ENCODE results near the gene KAZN. TPM values are rescaled to one million over a fixed set of nuclear protein-coding genes. Genes with fewer than 3 reads are reported as not detected.

KAZN gene
- total RNA-seq, 1 donor from 2014 or later, result 7.9 TPM

GRCh38 chr1:15016001-15016400, 417.5 kb downstream of the KAZN start:
- TF ChIP-seq, protein P1, sequence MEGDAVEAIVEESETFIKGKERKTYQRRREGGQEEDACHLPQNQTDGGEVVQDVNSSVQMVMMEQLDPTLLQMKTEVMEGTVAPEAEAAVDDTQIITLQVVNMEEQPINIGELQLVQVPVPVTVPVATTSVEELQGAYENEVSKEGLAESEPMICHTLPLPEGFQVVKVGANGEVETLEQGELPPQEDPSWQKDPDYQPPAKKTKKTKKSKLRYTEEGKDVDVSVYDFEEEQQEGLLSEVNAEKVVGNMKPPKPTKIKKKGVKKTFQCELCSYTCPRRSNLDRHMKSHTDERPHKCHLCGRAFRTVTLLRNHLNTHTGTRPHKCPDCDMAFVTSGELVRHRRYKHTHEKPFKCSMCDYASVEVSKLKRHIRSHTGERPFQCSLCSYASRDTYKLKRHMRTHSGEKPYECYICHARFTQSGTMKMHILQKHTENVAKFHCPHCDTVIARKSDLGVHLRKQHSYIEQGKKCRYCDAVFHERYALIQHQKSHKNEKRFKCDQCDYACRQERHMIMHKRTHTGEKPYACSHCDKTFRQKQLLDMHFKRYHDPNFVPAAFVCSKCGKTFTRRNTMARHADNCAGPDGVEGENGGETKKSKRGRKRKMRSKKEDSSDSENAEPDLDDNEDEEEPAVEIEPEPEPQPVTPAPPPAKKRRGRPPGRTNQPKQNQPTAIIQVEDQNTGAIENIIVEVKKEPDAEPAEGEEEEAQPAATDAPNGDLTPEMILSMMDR (IDR thresholded peaks at IDR 0.05; ENCODE audit: partially characterized antibody, unreplicated experiment), result no peak
- Mint-ChIP-seq H3K4me3 (ENCODE audit: unreplicated experiment) (no peak overlapping the region), H3K4me1 (ENCODE audit: low read depth, unreplicated experiment) (peaks cover 2% of the 10 kb centered on the region), H3K27ac (ENCODE audit: unreplicated experiment) (no peak overlapping the region), H3K9me3 (ENCODE audit: unreplicated experiment) (no peaks in the 10 kb centered on the region), H3K27me3 (ENCODE audit: unreplicated experiment) (peaks cover 2% of the 10 kb centered on the region), H3K36me3 (ENCODE audit: unreplicated experiment) (no peaks in the 10 kb centered on the region)
- DNase-seq, result no peak

DNA sequence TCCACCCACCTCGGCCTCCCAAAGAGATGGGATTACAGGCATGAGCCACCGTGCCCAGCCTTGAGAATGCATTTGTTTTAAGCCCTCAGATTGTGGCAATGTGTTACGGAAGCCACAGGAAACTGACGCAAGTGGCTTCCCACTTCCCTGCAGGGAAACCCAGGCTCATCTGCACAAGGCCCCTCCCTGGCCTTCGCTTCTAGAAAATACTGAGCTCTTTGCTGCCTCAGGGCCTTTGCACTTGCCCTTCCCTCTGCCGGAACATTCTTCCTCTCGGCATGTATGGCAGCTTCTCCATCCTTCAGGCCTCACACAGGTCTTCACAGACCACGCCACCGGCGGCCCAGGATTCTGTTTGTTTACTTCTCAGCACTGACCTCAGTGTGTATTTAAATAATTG, 418.0 kb downstream of the KAZN start:
- no peaks in the 10 kb centered on the region for H3K36me3 Mint-ChIP-seq (ENCODE audit: unreplicated experiment)
- TF ChIP-seq, protein P1 (IDR thresholded peaks at IDR 0.05; ENCODE audit: partially characterized antibody, unreplicated experiment), result no peak

DNA sequence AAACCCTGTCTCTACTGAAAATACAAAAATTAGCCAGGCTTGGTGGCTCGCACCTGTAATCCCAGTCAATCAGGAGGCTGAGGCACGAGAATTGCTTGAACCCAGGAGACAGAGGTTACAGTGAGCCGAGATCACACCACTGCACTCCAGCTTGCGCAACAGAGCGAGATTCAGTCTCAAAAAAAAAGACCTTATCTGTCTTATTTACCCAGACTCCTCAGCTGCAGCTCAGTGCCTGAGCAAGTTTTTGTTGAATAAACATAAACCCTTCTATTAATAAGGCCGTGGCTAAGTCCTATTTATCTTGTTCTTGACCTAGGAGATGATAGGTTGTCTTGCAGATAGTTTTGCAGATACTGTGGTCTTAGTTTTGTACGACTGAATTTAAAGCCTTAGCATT, 418.6 kb downstream of the KAZN start:
- no peaks in the 10 kb centered on the region for H3K36me3 Mint-ChIP-seq (ENCODE audit: unreplicated experiment)
- DNase-seq, result no peak

More for the DNA sequence above, 418.0 kb downstream of the KAZN start:
- Mint-ChIP-seq H3K4me3 (ENCODE audit: unreplicated experiment) (no peak overlapping the region), H3K9me3 (ENCODE audit: unreplicated experiment) (no peaks in the 10 kb centered on the region), H3K4me1 (ENCODE audit: low read depth, unreplicated experiment) (peaks cover 1% of the 10 kb centered on the region), H3K27me3 (ENCODE audit: unreplicated experiment) (peaks cover 2% of the 10 kb centered on the region), H3K27ac (ENCODE audit: unreplicated experiment) (no peak overlapping the region)
- DNase-seq, result no peak

DNA sequence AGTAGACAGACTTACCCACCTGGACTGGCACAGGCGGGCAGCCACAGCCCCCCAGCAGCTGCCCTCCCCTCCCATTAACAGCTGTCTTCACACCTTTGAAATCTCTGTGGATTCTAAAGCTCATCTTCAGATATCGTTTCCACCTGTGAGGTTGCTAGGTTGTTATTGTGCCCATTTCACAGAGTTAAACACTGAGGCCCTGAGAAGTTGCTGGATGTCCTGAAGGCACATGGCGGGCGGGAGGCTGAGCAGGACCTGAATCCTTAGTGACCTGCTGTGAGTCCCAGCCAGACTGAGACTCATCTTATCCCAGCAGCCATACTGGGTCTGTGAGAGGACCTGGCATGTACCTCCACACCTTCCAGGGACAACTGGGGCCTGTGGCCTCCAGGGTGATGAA, 420.3 kb downstream of the KAZN start:
- H3K27ac Mint-ChIP-seq (ENCODE audit: unreplicated experiment), result no peak overlapping the region
- peaks cover 2% of the 10 kb centered on the region for H3K9me3 Mint-ChIP-seq (ENCODE audit: unreplicated experiment)
- no peak for DNase-seq
- H3K4me3 Mint-ChIP-seq (ENCODE audit: unreplicated experiment), result no peak overlapping the region
- H3K36me3 Mint-ChIP-seq (ENCODE audit: unreplicated experiment), result no peaks in the 10 kb centered on the region
- peaks cover 1% of the 10 kb centered on the region for H3K4me1 Mint-ChIP-seq (ENCODE audit: low read depth, unreplicated experiment)
- TF ChIP-seq, protein P1 (IDR thresholded peaks at IDR 0.05; ENCODE audit: partially characterized antibody, unreplicated experiment), result no peak
- H3K27me3 Mint-ChIP-seq (ENCODE audit: unreplicated experiment), result peaks cover 6% of the 10 kb centered on the region

More for the DNA sequence above, 418.6 kb downstream of the KAZN start:
- Mint-ChIP-seq H3K27me3 (ENCODE audit: unreplicated experiment) (peaks cover 2% of the 10 kb centered on the region), H3K4me3 (ENCODE audit: unreplicated experiment) (no peak overlapping the region), H3K4me1 (ENCODE audit: low read depth, unreplicated experiment) (peaks cover 1% of the 10 kb centered on the region), H3K9me3 (ENCODE audit: unreplicated experiment) (no peaks in the 10 kb centered on the region), H3K27ac (ENCODE audit: unreplicated experiment) (no peak overlapping the region)
- TF ChIP-seq, protein P1 (IDR thresholded peaks at IDR 0.05; ENCODE audit: partially characterized antibody, unreplicated experiment), result no peak

GRCh38 chr1:15020943-15021745, 422.7 kb downstream of the KAZN start:
- TF ChIP-seq, protein P1 (IDR thresholded peaks at IDR 0.05; ENCODE audit: partially characterized antibody, unreplicated experiment), result no peak
- no peak overlapping the region for H3K27ac Mint-ChIP-seq (ENCODE audit: unreplicated experiment)

More at GRCh38 chr1:15020943-15021745, 422.7 kb downstream of the KAZN start:
- Mint-ChIP-seq H3K27me3 (ENCODE audit: unreplicated experiment) (peaks cover 4% of the 10 kb centered on the region), H3K4me3 (ENCODE audit: unreplicated experiment) (no peak overlapping the region), H3K36me3 (ENCODE audit: unreplicated experiment) (no peaks in the 10 kb centered on the region), H3K4me1 (ENCODE audit: low read depth, unreplicated experiment) (peaks cover 1% of the 10 kb centered on the region), H3K9me3 (ENCODE audit: unreplicated experiment) (peaks cover 2% of the 10 kb centered on the region)
- no peak for DNase-seq
